Karpas-422 (cell line): Measurements from ENCODE around the gene SNX3. TPM values are rescaled to one million over a fixed set of nuclear protein-coding genes. Genes with fewer than 3 reads are reported as not detected.

Experiments
- DNase-seq: peaks from one replicate; pipeline ENCODE4 v3.0.0-alpha.2; 2015
- H2AFZ ChIP-seq: fragments of 200-600 bp; sonication (generic); 2 replicates; pipeline ENCODE4 v1.6.1; 2014; ENCODE audit warnings: antibody characterized with exemption, low read length, mixed read lengths
- H3K27ac ChIP-seq: fragments of 200-600 bp; sonication (generic); 2 replicates; pipeline ENCODE4 v1.5.1; 2014; ENCODE audit warnings: mild to moderate bottlenecking, low read length, moderate library complexity
- H3K27me3 ChIP-seq: fragments of 200-600 bp; sonication (generic); 2 replicates; pipeline ENCODE4 v1.6.1; 2014; ENCODE audit warnings: low read length, mixed read lengths
- H3K36me3 ChIP-seq: fragments of 200-600 bp; sonication (generic); 2 replicates; pipeline ENCODE4 v1.6.1; 2014; ENCODE audit warnings: low read length, mixed read lengths; ENCODE audit not compliant: insufficient read depth
- H3K4me1 ChIP-seq: fragments of 200-600 bp; sonication (generic); 2 replicates; pipeline ENCODE4 v1.6.1; 2014; ENCODE audit warnings: mild to moderate bottlenecking, low read length, mixed read lengths
- H3K4me2 ChIP-seq: fragments of 200-600 bp; sonication (generic); 2 replicates; pipeline ENCODE4 v1.6.1; 2014; ENCODE audit warnings: low read length, low read depth, mild to moderate bottlenecking; ENCODE audit not compliant: poor library complexity, severe bottlenecking
- H3K4me3 ChIP-seq: fragments of 200-600 bp; sonication (generic); 2 replicates; pipeline ENCODE4 v1.5.1; 2014; ENCODE audit warnings: mild to moderate bottlenecking, antibody characterized with exemption, low read length, mixed read lengths
- H3K79me2 ChIP-seq: fragments of 200-600 bp; sonication (generic); 2 replicates; pipeline ENCODE4 v1.6.1; 2014; ENCODE audit warnings: mild to moderate bottlenecking, low read length, mixed read lengths
- H3K9ac ChIP-seq: fragments of 200-600 bp; sonication (generic); 2 replicates; pipeline ENCODE4 v1.6.0; 2014; ENCODE audit warnings: low read length
- H3K9me2 ChIP-seq: fragments of 200-600 bp; sonication (generic), shearing (Covaris generic); replicated peaks from 2 replicates; pipeline ENCODE4 v1.6.0; 2014; ENCODE audit warnings: mild to moderate bottlenecking, low read length, moderate library complexity; ENCODE audit not compliant: insufficient read depth
- H3K9me3 ChIP-seq: fragments of 300-700, 200-600 bp; sonication (generic); 2 replicates; pipeline ENCODE4 v1.6.1; 2014; ENCODE audit warnings: low read length, mixed read lengths
- H4K20me1 ChIP-seq: fragments of 200-600 bp; sonication (generic); 2 replicates; pipeline ENCODE4 v1.6.1; 2014; ENCODE audit warnings: mild to moderate bottlenecking, antibody characterized with exemption, low read length, low read depth; ENCODE audit not compliant: insufficient read depth
- total RNA-seq: library from RNA; depleted of rRNA; stranded (reverse); fragments of >200 nt; shearing (Covaris generic); gene quantifications from 2 replicates; pipeline ENCODE4 v1.2.3, GENCODE V29; 2014; ENCODE audit warnings: low replicate concordance

SNX3 gene
- total RNA-seq, 1 experiment from 2014 or later: 177 TPM

DNA sequence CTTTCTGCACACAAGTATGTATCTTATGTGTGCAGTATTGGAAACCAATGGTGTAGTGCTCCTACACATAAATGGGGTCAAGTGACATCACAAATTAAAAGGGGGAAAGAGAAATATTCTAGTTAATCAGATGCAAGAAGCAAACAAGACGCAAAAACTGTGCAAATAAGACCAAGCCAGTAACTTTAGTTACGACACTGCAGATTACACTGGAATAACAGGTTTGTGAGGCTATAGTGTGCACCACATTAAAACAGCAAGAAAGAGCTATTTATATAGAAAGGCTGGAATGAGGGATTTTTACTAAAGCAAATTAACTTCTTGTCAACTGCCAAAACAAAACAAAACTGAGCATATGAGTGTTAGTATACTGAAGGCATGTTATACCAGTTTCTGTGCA is 49.2 kb downstream of the SNX3 start:
- H3K9me3 ChIP-seq: no peaks in the 10 kb centered on the region
- H3K79me2 ChIP-seq: peaks cover 33% of the 10 kb centered on the region
- no peak overlapping the region for H3K9ac ChIP-seq
- H3K27me3 ChIP-seq: no peaks in the 10 kb centered on the region
- no peak overlapping the region for H3K4me2 ChIP-seq
- DNase-seq: peak; percentile 16
- H3K27ac ChIP-seq: no peak overlapping the region
- H3K4me1 ChIP-seq: no peaks in the 10 kb centered on the region
- peaks cover 18% of the 10 kb centered on the region; the same call in 1 of the 2 replicates for H3K36me3 ChIP-seq
- no peak overlapping the region for H2AFZ ChIP-seq
- no peak overlapping the region for H3K4me3 ChIP-seq
- H4K20me1 ChIP-seq: no peaks in the 10 kb centered on the region
- H3K9me2 ChIP-seq: no peaks in the 10 kb centered on the region

DNA sequence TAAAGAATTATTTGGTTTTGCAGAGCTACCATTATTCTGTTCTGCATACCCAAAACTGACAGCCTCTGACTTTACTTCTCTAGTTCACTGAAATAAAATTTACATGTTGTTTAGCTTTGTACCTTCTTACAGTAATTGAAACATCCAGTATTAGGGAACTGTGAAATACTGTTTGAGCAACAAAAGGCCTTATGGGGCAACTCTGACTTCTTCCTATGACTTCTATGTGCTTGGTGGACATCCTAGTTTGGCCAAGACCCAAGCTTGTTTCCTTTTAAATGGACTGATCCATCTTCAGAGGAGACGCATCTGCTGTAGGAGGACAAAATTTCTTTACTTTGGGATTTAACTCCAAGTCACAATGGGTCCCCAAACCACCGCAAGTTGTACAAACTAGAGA is 50.3 kb downstream of the SNX3 start:
- Histone ChIP-seq H3K9me2 (no peaks in the 10 kb centered on the region), H3K27ac (no peak overlapping the region), H3K79me2 (peaks cover 24% of the 10 kb centered on the region), H2AFZ (no peak overlapping the region), H3K4me3 (no peak overlapping the region), H4K20me1 (no peaks in the 10 kb centered on the region), H3K9me3 (no peaks in the 10 kb centered on the region), H3K4me2 (no peak overlapping the region), H3K4me1 (no peaks in the 10 kb centered on the region), H3K27me3 (no peaks in the 10 kb centered on the region), H3K36me3 (peaks cover 12% of the 10 kb centered on the region; the same call in 1 of the 2 replicates), H3K9ac (no peak overlapping the region)
- no peak for DNase-seq

DNA sequence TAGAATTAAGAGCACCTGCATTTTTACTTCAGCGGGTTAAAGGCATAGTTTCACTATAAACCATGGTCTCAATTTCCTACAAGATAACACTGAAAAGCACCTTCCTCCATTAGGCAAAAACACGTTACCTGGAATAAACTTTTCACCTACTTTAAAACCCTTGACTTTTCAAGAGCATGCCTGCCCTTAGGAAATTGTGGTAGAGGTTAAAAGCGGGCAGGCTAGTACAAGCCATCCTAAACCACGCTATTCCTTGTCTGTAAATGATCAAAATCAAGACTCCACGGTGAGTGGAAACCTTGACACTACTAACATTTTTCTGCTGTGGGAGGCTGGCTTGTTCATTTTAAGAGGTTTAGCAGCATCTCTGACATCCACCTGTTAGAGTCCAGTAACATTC is 51.1 kb downstream of the SNX3 start:
- H2AFZ ChIP-seq: no peak overlapping the region
- H3K27me3 ChIP-seq: no peaks in the 10 kb centered on the region
- H3K36me3 ChIP-seq: peaks cover 10% of the 10 kb centered on the region; the same call in 1 of the 2 replicates
- no peak overlapping the region for H3K4me3 ChIP-seq
- H3K79me2 ChIP-seq: peaks cover 18% of the 10 kb centered on the region
- no peak overlapping the region for H3K4me2 ChIP-seq
- no peaks in the 10 kb centered on the region for H3K4me1 ChIP-seq
- no peak overlapping the region for H3K27ac ChIP-seq
- no peaks in the 10 kb centered on the region for H3K9me3 ChIP-seq
- no peaks in the 10 kb centered on the region for H3K9me2 ChIP-seq
- no peaks in the 10 kb centered on the region for H4K20me1 ChIP-seq
- DNase-seq: no peak
- H3K9ac ChIP-seq: no peak overlapping the region

DNA sequence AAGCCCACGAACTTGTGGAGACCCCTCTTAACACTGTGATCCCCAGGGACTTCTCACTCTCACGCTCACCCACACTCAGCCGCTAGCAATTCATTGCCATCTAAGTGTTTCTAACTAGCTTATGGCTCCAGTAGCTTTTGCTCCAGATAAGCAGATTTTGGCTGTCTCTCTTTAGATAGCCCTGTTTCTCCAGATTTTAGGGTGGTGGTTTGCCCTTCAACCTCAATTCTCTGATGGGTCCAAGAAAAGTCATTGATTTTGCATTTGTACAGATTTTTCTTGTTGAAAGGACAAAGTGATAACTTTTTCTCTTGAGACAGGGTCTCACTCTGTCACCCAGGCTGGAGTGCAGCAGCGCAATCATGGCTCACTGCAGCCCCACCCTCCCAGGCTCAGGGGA is 53.8 kb downstream of the SNX3 start:
- Histone ChIP-seq H3K4me1 (no peaks in the 10 kb centered on the region), H2AFZ (no peak overlapping the region), H3K9ac (no peak overlapping the region), H3K79me2 (no peaks in the 10 kb centered on the region), H3K4me3 (no peak overlapping the region), H3K27me3 (no peaks in the 10 kb centered on the region), H3K9me2 (no peaks in the 10 kb centered on the region), H3K36me3 (no peaks in the 10 kb centered on the region), H4K20me1 (no peaks in the 10 kb centered on the region), H3K4me2 (no peak overlapping the region), H3K27ac (no peak overlapping the region), H3K9me3 (no peaks in the 10 kb centered on the region)
- no peak for DNase-seq

DNA sequence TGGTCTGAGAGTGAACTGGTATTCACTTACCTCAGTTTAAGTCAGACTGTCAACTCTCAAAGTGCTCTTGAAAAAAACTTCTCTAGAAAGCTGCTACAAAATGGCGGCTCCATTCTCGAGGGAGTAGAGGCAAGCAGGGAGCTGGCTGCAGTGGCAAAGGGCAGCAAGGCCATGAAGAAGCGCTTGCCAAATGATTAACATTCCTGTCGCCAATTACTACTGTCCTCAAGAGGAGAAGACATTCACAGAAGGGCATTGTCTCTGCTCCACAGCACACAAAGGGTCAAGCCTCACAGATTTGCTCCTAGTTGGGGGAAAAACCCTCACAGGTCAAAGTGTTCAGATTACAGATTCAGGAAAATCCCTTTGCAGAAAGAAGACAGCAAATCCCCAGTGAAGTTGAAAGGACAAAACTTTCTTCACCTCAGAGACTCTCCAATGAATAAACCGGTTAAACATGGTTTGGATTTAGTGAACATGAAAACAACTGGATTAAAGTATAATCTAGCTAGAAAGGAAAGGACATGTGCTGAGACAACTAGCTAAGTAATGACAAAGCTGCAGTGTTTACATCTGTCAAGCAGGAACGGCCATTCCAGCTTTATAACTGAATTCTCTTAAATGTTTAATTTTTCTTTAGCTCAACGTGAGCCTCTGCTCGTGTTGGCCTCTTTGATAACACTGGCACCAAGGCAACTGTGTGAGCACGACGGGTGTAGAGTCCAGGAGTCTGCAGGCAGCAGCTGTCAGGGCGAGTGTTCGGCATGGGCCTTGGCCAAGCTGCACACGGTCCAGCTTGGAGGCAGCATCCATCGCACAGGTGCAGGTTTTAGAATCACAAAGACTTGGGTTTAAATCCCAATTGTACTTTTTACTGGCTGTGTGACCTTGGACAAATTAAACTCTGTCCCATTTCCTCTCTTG is 57.4 kb downstream of the SNX3 start:
- no peaks in the 10 kb centered on the region for H3K9me2 ChIP-seq
- H3K79me2 ChIP-seq: no peaks in the 10 kb centered on the region
- no peak for DNase-seq
- H3K36me3 ChIP-seq: no peaks in the 10 kb centered on the region
- no peaks in the 10 kb centered on the region for H3K27me3 ChIP-seq
- no peaks in the 10 kb centered on the region for H3K4me1 ChIP-seq
- H3K9ac ChIP-seq: no peak overlapping the region
- H3K27ac ChIP-seq: no peak overlapping the region
- no peak overlapping the region for H3K4me2 ChIP-seq
- no peak overlapping the region for H2AFZ ChIP-seq
- no peaks in the 10 kb centered on the region for H4K20me1 ChIP-seq
- H3K9me3 ChIP-seq: no peaks in the 10 kb centered on the region
- H3K4me3 ChIP-seq: no peak overlapping the region

DNA sequence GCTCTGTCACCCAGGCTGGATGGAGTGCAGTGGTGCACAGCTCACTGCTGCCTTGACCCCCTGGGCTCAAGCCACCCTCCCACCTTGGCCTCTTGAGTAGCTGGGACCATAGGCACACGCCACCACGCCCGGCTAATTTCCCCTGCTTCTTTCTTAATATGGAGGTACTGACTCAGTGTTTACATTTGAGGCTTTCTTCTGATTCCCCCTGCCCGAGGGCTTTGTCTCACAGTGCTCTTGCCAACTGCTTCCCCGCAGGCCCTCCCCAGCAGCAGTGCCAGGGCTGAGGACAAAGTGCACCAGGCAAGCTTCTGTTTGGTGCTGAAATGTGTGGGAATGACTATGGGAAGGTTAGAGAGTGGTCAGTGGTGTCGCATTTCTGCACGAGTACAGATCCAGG is 60.2 kb downstream of the SNX3 start:
- H3K4me1 ChIP-seq: no peaks in the 10 kb centered on the region
- no peaks in the 10 kb centered on the region for H3K79me2 ChIP-seq
- no peaks in the 10 kb centered on the region for H3K9me3 ChIP-seq
- no peaks in the 10 kb centered on the region for H3K27me3 ChIP-seq
- no peaks in the 10 kb centered on the region for H4K20me1 ChIP-seq
- H3K27ac ChIP-seq: no peak overlapping the region
- H2AFZ ChIP-seq: no peak overlapping the region
- no peak overlapping the region for H3K9ac ChIP-seq
- H3K4me3 ChIP-seq: no peak overlapping the region
- H3K36me3 ChIP-seq: no peaks in the 10 kb centered on the region
- DNase-seq: no peak
- H3K4me2 ChIP-seq: no peak overlapping the region
- no peaks in the 10 kb centered on the region for H3K9me2 ChIP-seq

DNA sequence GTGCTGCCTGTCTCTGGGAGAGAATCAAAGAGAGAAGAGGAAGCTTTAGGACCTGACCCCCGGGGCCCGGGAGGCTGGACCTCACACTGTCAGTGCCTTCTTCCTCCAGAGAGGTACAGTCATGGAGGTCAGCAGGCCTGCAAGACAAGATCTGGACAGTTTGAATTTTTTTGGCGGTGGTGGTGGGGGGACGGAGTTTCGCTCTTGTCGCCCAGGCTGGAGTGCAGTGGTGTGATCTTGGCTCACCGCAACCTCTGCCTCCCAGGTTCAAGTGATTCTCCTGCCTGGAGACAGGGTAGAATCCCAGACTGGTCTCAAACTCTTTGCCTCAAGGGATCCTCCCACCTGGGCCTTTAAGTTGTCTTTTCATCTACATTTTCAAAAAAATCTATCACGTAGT is 60.7 kb downstream of the SNX3 start:
- no peaks in the 10 kb centered on the region for H3K4me1 ChIP-seq

DNA sequence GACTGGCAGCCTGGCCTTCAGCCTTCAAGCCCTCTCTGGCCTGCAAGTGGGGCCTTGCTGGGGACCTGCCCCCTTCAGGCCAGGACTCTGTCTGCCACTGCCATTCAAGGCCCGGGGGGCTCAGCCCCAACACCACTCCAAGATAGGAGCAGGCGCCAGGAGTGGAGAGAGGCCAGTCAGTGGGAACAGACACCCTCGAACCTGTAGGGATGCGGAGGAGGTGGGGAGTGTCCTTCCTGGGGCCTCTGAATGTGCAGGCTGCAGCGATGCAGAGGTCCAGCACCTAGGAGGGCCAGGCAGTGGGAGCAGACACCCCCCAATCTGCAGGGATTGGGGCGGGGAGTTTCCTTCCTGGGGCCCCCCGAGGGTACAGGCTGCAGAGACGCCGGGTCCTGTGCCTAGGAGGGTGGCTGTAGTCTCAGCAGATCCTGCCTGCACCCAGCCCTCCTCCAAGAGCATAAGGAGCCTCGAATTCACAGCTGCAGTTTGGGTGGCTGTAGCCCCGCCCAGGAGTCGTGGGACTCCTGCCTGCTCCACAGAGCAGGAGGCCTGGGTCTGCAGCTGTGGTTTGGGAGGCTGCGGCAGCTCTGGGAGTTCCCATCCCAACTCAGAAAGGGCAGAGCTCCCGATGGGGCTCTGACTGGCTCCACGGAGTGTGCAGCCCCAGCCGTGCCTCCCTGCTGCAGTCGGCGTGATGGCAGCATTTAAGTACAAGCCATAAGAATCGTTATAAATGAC is 61.9 kb downstream of the SNX3 start:
- DNase-seq: no peak
- no peak overlapping the region for H3K4me3 ChIP-seq
- H3K9me3 ChIP-seq: no peaks in the 10 kb centered on the region
- H3K36me3 ChIP-seq: no peaks in the 10 kb centered on the region
- no peak overlapping the region for H3K27ac ChIP-seq
- no peaks in the 10 kb centered on the region for H3K4me1 ChIP-seq
- no peak overlapping the region for H2AFZ ChIP-seq
- no peaks in the 10 kb centered on the region for H3K27me3 ChIP-seq
- no peak overlapping the region for H3K4me2 ChIP-seq
- no peaks in the 10 kb centered on the region for H4K20me1 ChIP-seq
- no peaks in the 10 kb centered on the region for H3K79me2 ChIP-seq
- H3K9ac ChIP-seq: no peak overlapping the region
- H3K9me2 ChIP-seq: no peaks in the 10 kb centered on the region

More for the DNA sequence above, 60.7 kb downstream of the SNX3 start:
- Histone ChIP-seq H3K9ac (no peak overlapping the region), H3K4me2 (no peak overlapping the region), H3K4me3 (no peak overlapping the region), H3K27me3 (no peaks in the 10 kb centered on the region), H3K9me2 (no peaks in the 10 kb centered on the region), H3K79me2 (no peaks in the 10 kb centered on the region), H3K27ac (no peak overlapping the region), H3K36me3 (no peaks in the 10 kb centered on the region), H3K9me3 (no peaks in the 10 kb centered on the region), H2AFZ (no peak overlapping the region), H4K20me1 (no peaks in the 10 kb centered on the region)
- DNase-seq: no peak
